ENCODE results near the gene MYEF2.

The MYEF2 gene

DNA sequence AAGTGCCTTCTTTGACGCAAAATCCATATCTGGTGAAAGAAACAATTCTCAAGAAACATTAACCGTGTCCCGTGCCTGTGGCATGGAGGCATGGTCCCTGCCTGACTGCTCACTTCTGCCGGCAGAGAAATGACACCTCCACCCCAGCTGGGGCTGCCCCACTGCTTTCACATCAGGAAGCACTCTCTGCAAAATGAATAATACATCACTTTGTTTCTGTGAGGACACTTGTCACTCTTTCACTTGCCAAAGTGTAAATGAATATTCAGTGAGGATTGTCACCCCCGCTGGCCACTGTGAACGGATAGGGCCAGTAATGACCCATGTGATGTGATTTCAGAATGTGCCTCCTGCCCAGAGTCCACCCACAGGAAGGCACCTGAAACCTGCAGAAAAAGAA, 88.4 kb downstream of the MYEF2 start:
- TF ChIP-seq GATA3 (IDR thresholded peaks at IDR 0.05; ENCODE audit: low read depth, low read length) = no peak
- no peak for TF ChIP-seq GATA2 (IDR thresholded peaks at IDR 0.05; ENCODE audit: low read depth, low read length)

- TF ChIP-seq GATA2 (IDR thresholded peaks at IDR 0.05; ENCODE audit: low read depth, low read length) (no peak), GATA3 (IDR thresholded peaks at IDR 0.05; ENCODE audit: low read depth, low read length) (no peak)
These were observed 90.3 kb downstream of the MYEF2 start for GRCh38 chr15:48087844-48088243.

DNA sequence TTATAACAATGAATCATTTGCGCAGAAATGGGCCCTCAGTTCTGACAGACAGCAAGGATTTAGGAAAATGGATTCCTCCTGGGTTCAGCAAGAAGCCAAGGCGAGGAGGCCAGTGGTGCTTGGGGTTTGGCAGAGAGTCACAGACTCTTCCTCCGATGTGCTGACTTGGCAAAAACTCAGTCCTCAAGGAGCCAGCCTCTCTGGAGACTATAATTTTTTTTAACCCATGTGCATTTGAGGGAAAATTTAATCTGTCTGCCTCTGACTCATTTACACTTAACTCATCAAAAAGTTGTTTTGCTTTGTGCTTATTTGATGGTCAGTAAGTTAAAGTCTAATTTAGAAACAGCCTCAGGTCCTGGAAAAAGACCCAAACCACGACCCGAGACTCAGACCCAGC, 91.5 kb downstream of the MYEF2 start:
- no peak for TF ChIP-seq GATA3 (IDR thresholded peaks at IDR 0.05; ENCODE audit: low read depth, low read length)
- no peak for TF ChIP-seq GATA2 (IDR thresholded peaks at IDR 0.05; ENCODE audit: low read depth, low read length)

DNA sequence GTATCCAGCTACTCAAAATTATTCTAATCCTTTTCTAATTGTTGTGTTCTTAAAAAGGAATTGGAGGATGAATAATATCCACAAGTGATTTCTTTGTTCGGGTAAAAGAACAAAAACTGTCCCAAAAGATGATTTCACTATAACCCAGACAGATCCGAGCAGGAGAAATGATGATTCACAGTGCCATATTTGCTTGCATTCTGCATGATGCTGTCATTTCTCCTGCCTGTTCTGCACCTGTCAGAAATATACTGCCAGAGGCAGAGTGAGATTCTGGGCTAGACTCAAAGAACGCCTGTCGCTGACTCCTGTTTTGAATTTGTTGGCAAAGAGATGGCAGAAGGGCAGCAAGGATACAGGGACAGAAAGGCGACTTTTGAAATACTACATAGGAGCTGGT, 92.0 kb downstream of the MYEF2 start:
- no peak for TF ChIP-seq GATA2 (IDR thresholded peaks at IDR 0.05; ENCODE audit: low read depth, low read length)
- TF ChIP-seq GATA3 (IDR thresholded peaks at IDR 0.05; ENCODE audit: low read depth, low read length) = no peak

DNA sequence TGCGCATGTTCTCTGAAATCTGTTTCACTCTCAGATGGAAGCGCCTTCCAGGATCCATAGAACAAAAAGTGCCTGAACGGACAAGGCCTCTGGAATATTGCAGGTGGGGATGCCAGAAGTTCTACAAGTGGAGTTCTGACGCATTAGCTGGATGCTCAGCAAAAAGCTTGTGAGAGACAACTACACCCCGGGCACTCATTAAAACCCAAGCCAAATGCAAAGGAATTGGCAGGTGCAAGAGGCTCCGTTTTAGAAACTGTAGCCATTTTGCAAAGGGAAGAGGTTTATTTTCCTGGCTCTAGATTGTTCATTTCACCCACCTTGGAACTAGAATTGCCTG, 92.5 kb downstream of the MYEF2 start:
- TF ChIP-seq GATA2 (IDR thresholded peaks at IDR 0.05; ENCODE audit: low read depth, low read length) (no peak), GATA3 (IDR thresholded peaks at IDR 0.05; ENCODE audit: low read depth, low read length) (no peak)

DNA sequence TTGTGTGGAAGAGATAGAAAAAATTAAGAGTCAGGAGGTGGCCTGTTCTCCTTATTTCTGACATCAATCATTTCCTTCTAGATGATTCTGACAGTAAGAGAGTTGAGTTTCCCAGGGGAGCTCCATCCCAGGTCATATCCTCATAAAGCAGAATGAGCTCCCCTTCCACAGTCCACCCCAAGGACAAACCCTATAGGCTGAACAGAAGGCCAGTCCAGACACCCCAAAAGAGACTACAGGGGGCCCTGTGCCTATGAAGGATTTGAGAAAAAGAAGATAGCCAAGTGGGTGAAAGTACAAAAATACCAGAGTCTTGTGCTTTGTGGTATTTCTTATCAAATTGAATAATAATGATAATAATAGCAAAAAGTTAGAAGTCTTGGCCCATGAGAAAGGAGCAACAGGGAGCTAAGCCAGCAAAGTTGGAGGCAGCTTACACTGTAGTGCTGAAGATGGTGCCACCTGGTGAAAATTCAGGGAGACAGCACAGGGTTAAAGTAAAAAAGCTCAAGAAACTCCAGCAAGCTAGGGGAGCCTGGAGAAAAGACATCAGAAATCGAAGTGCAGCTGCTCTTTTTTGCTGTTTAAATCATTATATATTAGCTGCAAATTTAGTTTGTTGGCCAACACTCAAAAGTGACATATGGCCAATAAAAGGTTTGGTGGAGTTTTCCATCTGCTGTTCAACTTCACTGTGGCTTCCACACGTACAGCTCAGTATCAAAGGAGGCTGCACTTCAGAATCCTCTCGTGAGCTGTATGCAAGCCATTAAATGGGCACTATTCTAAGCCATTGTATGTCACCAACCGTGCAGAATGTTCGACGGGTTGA, 93.1 kb downstream of the MYEF2 start:
- TF ChIP-seq GATA3 (IDR thresholded peaks at IDR 0.05; ENCODE audit: low read depth, low read length) (no peak), GATA2 (IDR thresholded peaks at IDR 0.05; ENCODE audit: low read depth, low read length) (no peak)
